ENCODE measurements around the gene ULK2.

The ULK2 gene

GRCh38 chr17:19750020-19750572 lies 117.6 kb downstream of the ULK2 start:
- in situ Hi-C loops (cut with MboI; ENCODE audit: low sequenced_read_pairs) = loop anchor here (10.0 kb wide), 1 partner anchor 235 kb away; no protein-coding TSS in a partner anchor

- in situ Hi-C loops (cut with MboI; ENCODE audit: low sequenced_read_pairs) = no loop called here
These were observed 118.9 kb downstream of the ULK2 start for GRCh38 chr17:19748807-19749193.

- in situ Hi-C loops (cut with MboI; ENCODE audit: low sequenced_read_pairs) = no loop called here
These were observed 119.6 kb downstream of the ULK2 start, which contains the start of gene ALDH3A1 for GRCh38 chr17:19747829-19748806. Gene ALDH3A1, minus strand, starts transcription at chr17:19748298. Its CDS starts 3,169 bp downstream, at chr17:19745129.

- in situ Hi-C loops (cut with MboI; ENCODE audit: low sequenced_read_pairs) = no loop called here
These were observed 120.5 kb downstream of the ULK2 start for GRCh38 chr17:19747159-19747719.

GRCh38 chr17:19746517-19746916 lies 121.2 kb downstream of the ULK2 start:
- in situ Hi-C loops (cut with MboI; ENCODE audit: low sequenced_read_pairs) = no loop called here

GRCh38 chr17:19744922-19745757 lies 122.6 kb downstream of the ULK2 start:
- in situ Hi-C loops (cut with MboI; ENCODE audit: low sequenced_read_pairs) = no loop called here

- in situ Hi-C loops (cut with MboI; ENCODE audit: low sequenced_read_pairs) = no loop called here
These were observed 123.2 kb downstream of the ULK2 start for GRCh38 chr17:19744492-19744891.

GRCh38 chr17:19743101-19744100 lies 124.3 kb downstream of the ULK2 start:
- in situ Hi-C loops (cut with MboI; ENCODE audit: low sequenced_read_pairs) = no loop called here

GRCh38 chr17:19742495-19742894 lies 125.2 kb downstream of the ULK2 start:
- in situ Hi-C loops (cut with MboI; ENCODE audit: low sequenced_read_pairs) = no loop called here

GRCh38 chr17:19741832-19742457 lies 125.8 kb downstream of the ULK2 start:
- in situ Hi-C loops (cut with MboI; ENCODE audit: low sequenced_read_pairs) = no loop called here

GRCh38 chr17:19740933-19741332 lies 126.8 kb downstream of the ULK2 start:
- in situ Hi-C loops (cut with MboI; ENCODE audit: low sequenced_read_pairs) = no loop called here

GRCh38 chr17:19739241-19740201 lies 128.2 kb downstream of the ULK2 start:
- in situ Hi-C loops (cut with MboI; ENCODE audit: low sequenced_read_pairs) = no loop called here

GRCh38 chr17:19738757-19739156 lies 129.0 kb downstream of the ULK2 start:
- in situ Hi-C loops (cut with MboI; ENCODE audit: low sequenced_read_pairs) = no loop called here

GRCh38 chr17:19738073-19738449 lies 129.7 kb downstream of the ULK2 start:
- in situ Hi-C loops (cut with MboI; ENCODE audit: low sequenced_read_pairs) = no loop called here

GRCh38 chr17:19737305-19738072 lies 130.2 kb downstream of the ULK2 start:
- in situ Hi-C loops (cut with MboI; ENCODE audit: low sequenced_read_pairs) = no loop called here

GRCh38 chr17:19736071-19736470 lies 131.7 kb downstream of the ULK2 start:
- in situ Hi-C loops (cut with MboI; ENCODE audit: low sequenced_read_pairs) = no loop called here

- in situ Hi-C loops (cut with MboI; ENCODE audit: low sequenced_read_pairs) = no loop called here
These were observed 133.7 kb downstream of the ULK2 start for GRCh38 chr17:19733953-19734526.

Data from HL-60/S4 (cell line).